Mesenchymal stem cell (in vitro differentiated cells and primary cell): ENCODE measurements around the gene PIK3CD.

Experiments
- DNase-seq: peaks from one replicate; pipeline ENCODE4 v3.0.0-alpha.2; 2013
- H2AFZ ChIP-seq: one replicate; pipeline ENCODE4 v1.6.1; 2013; ENCODE audit warnings: low read depth, mild to moderate bottlenecking, control low read depth, inconsistent platforms, low read length, moderate library complexity
- H2AK5ac ChIP-seq: 2 replicates; pipeline ENCODE4 v1.6.1; 2013; ENCODE audit warnings: low read length, moderate library complexity, mild to moderate bottlenecking, inconsistent platforms; ENCODE audit not compliant: severe bottlenecking
- H2BK120ac ChIP-seq: one replicate; pipeline ENCODE4 v1.6.1; 2013; ENCODE audit warnings: low read depth, mild to moderate bottlenecking, inconsistent platforms, low read length, moderate library complexity
- H2BK12ac ChIP-seq, 2 experiments: one replicate each; pipeline ENCODE4 v1.6.1; 2013; ENCODE audit warnings: inconsistent platforms in 2 of 2, low read length in 2 of 2, mild to moderate bottlenecking in 2 of 2, moderate library complexity in 2 of 2, control low read depth in 1 of 2
- H2BK15ac ChIP-seq: one replicate; pipeline ENCODE4 v1.6.1; 2013; ENCODE audit warnings: mild to moderate bottlenecking, low read depth, inconsistent platforms; ENCODE audit not compliant: poor library complexity, severe bottlenecking
- H2BK5ac ChIP-seq: 2 replicates; pipeline ENCODE4 v1.6.1; 2013; ENCODE audit warnings: low read depth, mild to moderate bottlenecking, low read length, control low read depth, inconsistent platforms; ENCODE audit not compliant: poor library complexity, severe bottlenecking
- H3K14ac ChIP-seq, 2 experiments: one replicate each; pipeline ENCODE4 v1.6.1; 2013; ENCODE audit warnings: inconsistent platforms in 2 of 2, low read length in 2 of 2, control low read depth in 1 of 2, mild to moderate bottlenecking in 1 of 2, moderate library complexity in 1 of 2
- H3K18ac ChIP-seq, 2 experiments: one replicate each; pipeline ENCODE4 v1.6.1; 2013; ENCODE audit warnings: inconsistent platforms in 2 of 2, low read length in 2 of 2, control low read depth in 1 of 2, low read depth in 1 of 2, mild to moderate bottlenecking in 1 of 2
- H3K23ac ChIP-seq, 2 experiments: one replicate each; pipeline ENCODE4 v1.6.1; 2013; ENCODE audit warnings: inconsistent platforms in 2 of 2, low read length in 2 of 2, mild to moderate bottlenecking in 2 of 2, moderate library complexity in 2 of 2, control low read depth in 1 of 2
- H3K27ac ChIP-seq: 2 replicates; pipeline ENCODE4 v1.5.1; 2013; ENCODE audit warnings: mild to moderate bottlenecking, moderate library complexity, low read length, control low read depth, inconsistent platforms; ENCODE audit not compliant: poor library complexity, severe bottlenecking
- H3K27me3 ChIP-seq, 2 experiments: 2 replicates each; pipeline versions ENCODE4 v1.6.1 to v1.7.0; 2013; ENCODE audit warnings: low read length in 2 of 2, mild to moderate bottlenecking in 2 of 2, moderate library complexity in 2 of 2, control low read depth in 1 of 2, inconsistent platforms in 1 of 2; ENCODE audit not compliant: control insufficient read depth in 1 of 2, insufficient read depth in 1 of 2
- H3K36me3 ChIP-seq, 2 experiments: 2 replicates each; pipeline versions ENCODE4 v1.6.1 to v1.7.0; 2013; ENCODE audit warnings: low read length in 2 of 2, control low read depth in 1 of 2, inconsistent platforms in 1 of 2, low read depth in 1 of 2, mild to moderate bottlenecking in 1 of 2; ENCODE audit not compliant: insufficient read depth in 2 of 2, control insufficient read depth in 1 of 2
- H3K4ac ChIP-seq, 2 experiments: one replicate each; pipeline ENCODE4 v1.6.1; 2013; ENCODE audit warnings: inconsistent platforms in 2 of 2, low read length in 2 of 2, mild to moderate bottlenecking in 2 of 2, moderate library complexity in 2 of 2, control low read depth in 1 of 2, low read depth in 1 of 2
- H3K4me1 ChIP-seq: 2 replicates; pipeline ENCODE4 v1.6.1; 2013; ENCODE audit warnings: low read depth, low read length, control low read depth; ENCODE audit not compliant: control insufficient read depth, insufficient read depth
- H3K4me2 ChIP-seq: 2 replicates; pipeline ENCODE4 v1.6.1; 2013; ENCODE audit warnings: low read length, mild to moderate bottlenecking, inconsistent platforms; ENCODE audit not compliant: poor library complexity, severe bottlenecking
- H3K4me3 ChIP-seq, 2 experiments: 2 replicates each; pipeline versions ENCODE4 v1.5.1 to v1.7.0; 2013; ENCODE audit warnings: low read length in 2 of 2, mild to moderate bottlenecking in 2 of 2, control low read depth in 1 of 2, low read depth in 1 of 2; ENCODE audit not compliant: insufficient read depth in 1 of 2
- H3K79me1 ChIP-seq: replicated peaks from 2 replicates; pipeline ENCODE4 v1.6.1; 2013; ENCODE audit warnings: mild to moderate bottlenecking, control low read depth, low read length, inconsistent platforms; ENCODE audit not compliant: poor library complexity, severe bottlenecking
- H3K9ac ChIP-seq: 2 replicates; pipeline ENCODE4 v1.7.0; 2013; ENCODE audit warnings: mild to moderate bottlenecking, low read length, moderate library complexity
- H3K9me3 ChIP-seq: 2 replicates; pipeline ENCODE4 v1.7.0; 2013; ENCODE audit warnings: mild to moderate bottlenecking, low read length; ENCODE audit not compliant: control insufficient read depth
- H4K8ac ChIP-seq: one replicate; pipeline ENCODE4 v1.6.1; 2013; ENCODE audit warnings: inconsistent platforms, mild to moderate bottlenecking, low read length, moderate library complexity
- H4K91ac ChIP-seq: one replicate; pipeline ENCODE4 v1.6.1; 2013; ENCODE audit warnings: mild to moderate bottlenecking, low read length, inconsistent platforms
- WGBS: methylation state at CpG from one replicate; pipeline ENCODE4 v1.1.7; 2013; ENCODE audit warnings: mixed read lengths; 5-methylcytosine and 5-hydroxymethylcytosine counted together

PIK3CD gene

DNA sequence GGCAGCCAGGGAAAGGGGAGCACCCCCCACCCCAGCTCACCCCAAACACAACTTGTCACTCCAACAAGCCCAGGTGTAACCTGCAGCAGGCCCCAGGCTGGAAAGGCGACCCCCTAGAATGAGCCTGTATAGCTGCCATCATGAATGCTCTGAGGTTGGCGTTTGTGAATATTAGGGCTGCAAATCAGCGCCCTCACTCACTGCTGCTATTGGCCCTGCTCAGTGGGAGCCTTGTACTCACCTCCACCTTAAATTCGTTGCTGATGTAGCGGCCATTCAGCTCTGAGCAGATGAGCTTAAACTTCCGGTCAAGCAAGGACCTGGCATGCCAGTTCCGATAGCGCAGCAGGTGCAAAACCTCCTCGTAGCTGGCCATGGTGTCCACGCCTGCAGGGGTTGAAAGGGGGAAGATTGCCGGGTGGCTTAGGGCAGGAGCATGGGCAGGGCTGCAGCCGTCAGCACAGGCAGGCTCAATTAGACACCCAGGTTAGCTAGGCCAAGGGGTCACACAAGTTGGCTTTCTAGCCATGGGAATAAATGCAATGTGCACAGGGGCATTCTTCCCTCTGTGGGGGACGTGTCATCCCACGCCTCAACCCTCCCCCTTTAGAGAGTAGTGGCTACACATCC lies 81.7 kb downstream of the PIK3CD start:
- Histone ChIP-seq H3K79me1 (peaks cover 33% of the 10 kb centered on the region), H3K9me3 (no peaks in the 10 kb centered on the region), H3K27me3 (no peaks in the 10 kb centered on the region), H2AFZ (no peak overlapping the region), H4K91ac (no peak overlapping the region), H3K18ac (no peak overlapping the region), H4K8ac (no peak overlapping the region), H2BK5ac (no peak overlapping the region), H2BK12ac (no peak overlapping the region), H3K4me3 (no peak overlapping the region), H3K4ac (no peak overlapping the region), H3K9ac (no peak overlapping the region), H3K36me3 (peaks cover 80 to 90% of the 10 kb centered on the region in 2 experiments), H2BK15ac (no peak overlapping the region), H3K23ac (no peak overlapping the region), H2AK5ac (no peak overlapping the region), H2BK120ac (no peak overlapping the region), H3K27ac (no peak overlapping the region), H3K14ac (no peak overlapping the region), H3K4me1 (peaks cover 24% of the 10 kb centered on the region), H3K4me2 (no peak overlapping the region)
- DNase-seq = no peak
- WGBS = 97% methylated on average over 14 of the region's 14 CpGs

DNA sequence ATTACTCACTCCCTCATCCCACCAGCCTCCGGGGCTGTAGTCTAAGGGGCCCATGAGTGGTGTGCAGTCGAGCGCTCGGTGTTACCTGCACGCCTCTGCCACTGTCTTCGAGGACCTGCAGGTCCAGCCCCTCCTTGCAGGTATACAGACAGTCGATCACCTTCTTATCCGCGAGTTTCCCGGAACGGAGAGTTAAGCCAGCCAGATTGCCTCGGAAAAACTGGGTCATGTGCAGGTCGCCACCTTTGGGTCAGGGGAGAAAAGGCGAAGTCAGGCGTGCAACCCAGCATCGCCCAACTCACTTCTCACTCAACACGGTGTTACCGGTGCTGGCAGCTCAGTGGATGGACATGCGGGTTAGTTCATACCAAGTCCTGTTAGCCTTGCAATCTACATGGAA lies 84.3 kb downstream of the PIK3CD start:
- Histone ChIP-seq H4K8ac (no peak overlapping the region), H3K4me1 (peaks cover 7% of the 10 kb centered on the region), H3K14ac (no peak overlapping the region), H3K79me1 (peaks cover 22% of the 10 kb centered on the region), H3K18ac (no peak overlapping the region), H3K36me3 (peaks cover 78 to 89% of the 10 kb centered on the region in 2 experiments), H4K91ac (no peak overlapping the region), H2BK5ac (no peak overlapping the region), H2BK15ac (no peak overlapping the region), H3K4ac (no peak overlapping the region), H3K9ac (no peak overlapping the region), H3K23ac (no peak overlapping the region), H3K9me3 (no peaks in the 10 kb centered on the region), H3K4me2 (no peak overlapping the region), H2AFZ (no peak overlapping the region), H3K27me3 (no peaks in the 10 kb centered on the region), H3K27ac (no peak overlapping the region), H2BK120ac (no peak overlapping the region), H3K4me3 (no peak overlapping the region), H2BK12ac (no peak overlapping the region), H2AK5ac (no peak overlapping the region)
- WGBS = 97% methylated on average over 18 of the region's 19 CpGs
- no peak for DNase-seq

DNA sequence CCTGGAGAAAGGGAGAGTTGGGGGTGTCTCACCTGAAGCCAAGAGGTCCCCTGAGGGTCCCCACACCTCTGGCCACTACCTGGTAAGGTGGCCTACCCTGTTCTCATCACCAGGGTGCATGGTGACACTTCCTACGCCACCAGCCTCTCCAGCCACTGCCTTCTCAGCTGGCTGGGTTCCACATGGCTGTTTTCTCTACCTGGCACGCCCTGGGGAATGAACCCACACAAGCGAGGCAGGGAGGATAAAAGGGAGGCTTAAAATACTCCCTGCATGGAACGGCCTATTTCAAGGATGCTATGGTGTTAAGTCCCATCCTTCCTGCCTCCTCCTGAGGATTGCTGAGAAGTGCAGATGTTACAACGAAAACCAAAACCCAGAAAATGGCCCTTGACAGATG lies 84.7 kb downstream of the PIK3CD start:
- H4K91ac ChIP-seq = no peak overlapping the region
- no peak overlapping the region for H3K14ac ChIP-seq
- H3K4me2 ChIP-seq = no peak overlapping the region
- no peak overlapping the region for H2BK5ac ChIP-seq
- no peaks in the 10 kb centered on the region for H3K27me3 ChIP-seq
- H3K4me1 ChIP-seq = peaks cover 7% of the 10 kb centered on the region
- no peak overlapping the region for H3K18ac ChIP-seq
- H3K79me1 ChIP-seq = peaks cover 19% of the 10 kb centered on the region
- no peak overlapping the region for H2BK120ac ChIP-seq
- WGBS = 96% methylated on average over 5 of the region's 5 CpGs
- H4K8ac ChIP-seq = no peak overlapping the region
- no peak overlapping the region for H3K4ac ChIP-seq
- no peak overlapping the region for H3K23ac ChIP-seq
- no peak overlapping the region for H3K9ac ChIP-seq
- no peak overlapping the region for H2BK15ac ChIP-seq
- H3K36me3 ChIP-seq = peaks cover 78 to 89% of the 10 kb centered on the region in 2 experiments
- H2AK5ac ChIP-seq = no peak overlapping the region
- no peak for DNase-seq
- H3K27ac ChIP-seq = no peak overlapping the region
- no peak overlapping the region for H2AFZ ChIP-seq
- no peak overlapping the region for H3K4me3 ChIP-seq
- no peaks in the 10 kb centered on the region for H3K9me3 ChIP-seq
- H2BK12ac ChIP-seq = no peak overlapping the region

DNA sequence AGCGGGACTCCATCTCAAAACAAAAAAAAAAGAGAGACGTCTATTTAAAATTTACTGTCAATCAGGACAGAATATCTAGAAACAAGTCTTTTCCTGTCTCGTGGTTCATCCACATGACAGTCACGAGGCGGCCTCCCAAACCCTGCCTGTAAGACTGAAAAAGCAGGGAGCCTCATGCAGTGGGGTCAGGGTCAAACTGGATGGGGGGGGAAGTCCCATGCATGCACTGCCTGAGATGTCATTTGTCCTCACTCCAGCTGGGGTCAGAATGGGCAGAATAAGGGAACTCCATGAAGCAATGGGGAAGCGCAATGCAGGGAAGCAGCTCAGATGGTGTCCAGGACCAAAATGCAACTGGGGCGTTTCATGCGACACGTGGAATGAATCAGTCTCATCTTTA lies 85.5 kb downstream of the PIK3CD start:
- Histone ChIP-seq H2AK5ac (no peak overlapping the region), H3K79me1 (peaks cover 17% of the 10 kb centered on the region), H3K14ac (no peak overlapping the region), H2BK5ac (no peak overlapping the region), H4K91ac (no peak overlapping the region), H3K27me3 (no peaks in the 10 kb centered on the region), H3K9me3 (no peaks in the 10 kb centered on the region), H2AFZ (no peak overlapping the region), H3K4me1 (peaks cover 7% of the 10 kb centered on the region), H2BK15ac (no peak overlapping the region), H4K8ac (no peak overlapping the region), H3K9ac (no peak overlapping the region), H3K4ac (no peak overlapping the region), H3K18ac (no peak overlapping the region), H3K36me3 (peaks cover 79 to 89% of the 10 kb centered on the region in 2 experiments), H2BK12ac (no peak overlapping the region), H2BK120ac (no peak overlapping the region), H3K27ac (no peak overlapping the region), H3K23ac (no peak overlapping the region), H3K4me2 (no peak overlapping the region), H3K4me3 (no peak overlapping the region)
- WGBS = 91% methylated on average over 9 of the region's 9 CpGs
- DNase-seq = no peak
